GM21529 (cell line): Measurements from ENCODE around the gene LRRK1.

Experiments used
- ATAC-seq: cut with Tn5 transposase; IDR thresholded peaks from one replicate; pipeline ENCODE4 v1.9.1; 2021; ENCODE audit not compliant: unreplicated experiment

Gene LRRK1

GRCh38 chr15:100968050-100968966, 49.2 kb downstream of the LRRK1 start:
- ATAC-seq = no peak

- ATAC-seq = no peak
These were observed 53.8 kb downstream of the LRRK1 start for GRCh38 chr15:100972975-100973350.

GRCh38 chr15:100973351-100974111, 54.4 kb downstream of the LRRK1 start:
- ATAC-seq = no peak

GRCh38 chr15:100975043-100975442, 55.9 kb downstream of the LRRK1 start:
- ATAC-seq = no peak

- ATAC-seq = no peak
These were observed 61.4 kb downstream of the LRRK1 start for GRCh38 chr15:100980410-100981046.

- no peak for ATAC-seq
These were observed 61.9 kb downstream of the LRRK1 start for GRCh38 chr15:100981086-100981485.

- no peak for ATAC-seq
These were observed 64.1 kb downstream of the LRRK1 start for GRCh38 chr15:100983221-100983620.

- ATAC-seq = no peak
These were observed 66.2 kb downstream of the LRRK1 start for GRCh38 chr15:100985401-100985800.

- ATAC-seq = no peak
These were observed 67.2 kb downstream of the LRRK1 start for GRCh38 chr15:100986158-100986896.

GRCh38 chr15:100987143-100987542, 68.0 kb downstream of the LRRK1 start:
- no peak for ATAC-seq

GRCh38 chr15:100988297-100988696, 69.1 kb downstream of the LRRK1 start:
- no peak for ATAC-seq

- ATAC-seq = no peak
These were observed 69.7 kb downstream of the LRRK1 start for GRCh38 chr15:100988857-100989256.

- ATAC-seq = no peak
These were observed 75.7 kb downstream of the LRRK1 start for GRCh38 chr15:100994597-100995446.

- ATAC-seq = no peak
These were observed 76.6 kb downstream of the LRRK1 start for GRCh38 chr15:100995471-100996430.

- ATAC-seq = no peak
These were observed 78.3 kb downstream of the LRRK1 start for GRCh38 chr15:100997442-100997841.

GRCh38 chr15:100998630-100999029, 79.5 kb downstream of the LRRK1 start:
- no peak for ATAC-seq

- ATAC-seq = no peak
These were observed 80.2 kb downstream of the LRRK1 start for GRCh38 chr15:100999369-100999768.

- no peak for ATAC-seq
These were observed 81.1 kb downstream of the LRRK1 start for GRCh38 chr15:101000271-101000681.

GRCh38 chr15:101001056-101001455, 81.9 kb downstream of the LRRK1 start:
- ATAC-seq = no peak
